ENCODE data around the gene ZNF200.

ZNF200 gene

DNA sequence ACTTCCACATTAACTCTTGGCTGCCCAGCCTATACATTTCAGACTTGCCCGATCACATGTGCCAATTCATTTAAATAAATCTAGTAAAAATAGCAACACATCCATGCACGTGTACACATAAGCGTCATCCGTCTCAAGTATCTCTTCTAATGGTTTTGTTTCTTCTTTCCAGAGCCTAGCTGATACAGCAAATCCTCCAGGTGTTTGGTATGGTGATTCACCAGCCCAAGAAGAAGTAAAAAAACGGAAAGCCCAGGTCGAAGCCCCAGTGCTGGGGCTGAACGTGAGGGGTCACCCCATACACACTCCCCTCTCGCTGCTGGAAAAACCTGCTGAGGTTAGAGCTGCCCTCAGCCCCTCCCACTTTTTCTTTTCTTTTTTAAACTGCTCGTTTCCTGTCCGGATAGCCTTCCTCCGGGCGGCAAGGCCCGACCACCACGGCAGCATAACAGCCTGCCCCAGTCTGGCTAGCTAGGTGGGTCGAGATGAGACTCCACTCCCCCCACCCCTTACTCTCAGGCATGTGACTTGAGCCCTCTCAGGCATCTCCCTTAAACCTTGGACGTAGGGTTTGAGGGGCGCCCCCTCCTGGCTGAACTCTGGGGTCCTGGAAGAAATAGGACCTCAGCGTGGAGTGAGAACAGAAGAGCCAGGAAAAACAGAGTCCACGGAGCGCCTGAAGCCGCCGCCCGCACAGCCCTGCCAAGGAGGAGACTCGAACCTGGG is 60.9 kb downstream of the ZNF200 start:
- DNase-seq: no peak

Measured in NCI-H510A treated with DMSO at 0.1 percent for 48 hours (cell line).